Measurements from ENCODE around the gene FAM98B. TPM values are rescaled to one million over a fixed set of nuclear protein-coding genes. Genes with fewer than 3 reads are reported as not detected.

The FAM98B gene
- total RNA-seq, 1 donor from 2014 or later = 9.0 TPM

DNA sequence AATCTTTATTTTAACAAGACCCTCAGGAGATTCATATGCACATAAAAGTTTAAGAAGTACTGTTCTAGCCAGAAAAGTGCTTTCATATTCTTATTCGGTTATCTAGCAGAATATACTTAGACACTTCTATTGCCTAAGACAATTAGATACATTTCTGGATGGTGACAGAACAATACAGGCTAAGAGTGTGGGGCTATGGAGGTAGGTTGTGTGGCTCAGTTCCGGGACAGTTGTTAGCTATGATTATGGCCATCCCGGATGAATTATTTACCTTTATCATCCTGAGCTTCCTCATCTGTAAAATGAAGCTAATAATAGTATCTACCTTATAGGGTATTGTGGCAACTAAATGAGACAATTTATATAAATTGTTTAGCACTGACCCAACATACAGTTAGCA is 6.6 kb downstream of the FAM98B start:
- no peak for DNase-seq (ENCODE audit: extremely low read depth, low read depth, low spot score)

DNA sequence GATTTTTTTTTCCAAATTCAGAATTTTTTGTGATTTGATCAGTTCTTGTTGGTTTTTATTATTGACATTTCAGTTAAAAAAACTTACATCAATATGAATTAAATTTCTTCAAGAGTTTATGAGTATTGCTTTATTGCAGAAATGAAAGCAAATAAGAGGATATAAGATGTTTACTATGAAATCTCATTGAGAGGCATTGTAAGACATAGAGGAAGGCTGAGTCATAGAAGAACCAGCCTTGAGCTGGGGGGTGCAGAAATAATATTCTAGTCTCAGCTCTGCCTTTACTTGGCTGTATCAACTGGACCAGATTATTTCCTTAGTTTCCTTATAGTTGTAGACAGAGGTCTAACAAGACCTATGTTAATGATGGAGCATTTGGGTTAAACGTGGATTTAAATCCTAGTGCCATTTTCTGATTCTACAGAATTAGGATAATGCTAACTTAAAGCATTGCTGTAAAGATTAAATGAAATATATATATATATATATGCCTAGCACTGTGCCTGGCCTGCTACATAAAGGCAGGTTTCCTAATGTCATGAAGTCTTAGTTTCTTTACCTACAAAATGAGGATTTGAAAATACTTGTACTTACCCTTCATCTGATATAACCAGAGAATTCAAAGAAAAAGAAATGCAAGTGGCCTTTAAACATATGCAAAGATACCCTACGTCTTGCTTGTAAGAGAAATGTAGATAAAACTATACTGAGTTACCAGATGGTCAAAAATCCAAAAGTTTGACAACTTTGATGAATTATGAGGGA is 7.3 kb downstream of the FAM98B start:
- no peak for DNase-seq (ENCODE audit: extremely low read depth, low read depth, low spot score)

DNA sequence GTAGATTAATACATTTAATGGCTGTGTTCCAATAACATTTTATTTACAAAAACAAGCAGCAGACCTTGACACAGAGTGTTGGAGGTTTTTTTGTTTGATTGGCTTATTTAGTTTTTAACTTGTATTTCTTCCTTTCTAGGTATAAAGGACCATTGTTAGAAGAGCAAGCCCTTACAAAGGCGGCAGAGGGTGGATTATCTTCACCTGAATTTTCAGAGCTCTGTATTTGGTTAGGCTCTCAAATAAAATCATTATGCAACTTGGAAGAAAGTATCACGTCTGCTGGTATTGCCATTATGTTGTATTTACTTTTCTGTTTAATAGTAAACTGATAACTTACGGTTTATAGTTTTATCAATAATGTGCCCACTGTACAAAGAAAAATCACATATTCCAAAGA is 10.0 kb downstream of the FAM98B start:
- no peak for DNase-seq (ENCODE audit: extremely low read depth, low read depth, low spot score)

DNA sequence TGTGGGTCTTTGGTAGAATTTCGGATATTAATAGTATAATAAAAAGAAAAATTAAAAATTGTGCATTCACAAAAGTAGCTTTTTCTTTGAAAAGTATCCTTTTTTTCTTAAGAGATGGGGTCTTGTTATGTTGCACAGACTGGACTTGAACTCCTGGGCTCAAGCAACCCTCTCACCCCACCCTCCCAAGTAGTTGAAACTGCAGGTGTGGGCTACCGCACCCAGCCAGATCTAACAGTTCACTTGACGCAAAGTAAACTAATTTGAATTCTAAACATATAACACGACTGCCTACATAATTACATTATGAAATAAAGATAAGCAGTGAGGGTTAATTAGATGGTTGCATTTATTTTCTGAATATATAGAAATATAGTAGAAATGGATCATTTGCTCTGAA is 10.7 kb downstream of the FAM98B start:
- DNase-seq (ENCODE audit: extremely low read depth, low read depth, low spot score) = no peak

DNA sequence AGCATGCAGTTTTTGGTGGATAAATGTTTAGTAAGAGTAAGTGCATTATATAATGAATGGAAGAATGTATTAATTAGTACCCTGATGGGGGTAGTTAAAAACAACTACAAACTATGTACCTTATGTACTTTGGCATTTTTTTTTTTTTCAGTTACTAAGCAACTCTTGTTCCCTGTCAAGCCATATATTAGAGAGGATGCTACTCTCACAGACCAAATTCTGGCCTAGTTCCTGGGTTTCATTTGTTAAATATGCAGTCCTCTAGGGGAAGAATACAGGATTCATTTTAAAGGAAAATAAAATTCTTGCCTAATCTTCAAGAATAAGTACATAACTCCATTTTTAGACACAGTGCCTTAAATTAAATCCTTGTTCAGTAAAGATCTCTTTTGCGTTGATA is 16.9 kb downstream of the FAM98B start:
- no peak for DNase-seq (ENCODE audit: extremely low read depth, low read depth, low spot score)

DNA sequence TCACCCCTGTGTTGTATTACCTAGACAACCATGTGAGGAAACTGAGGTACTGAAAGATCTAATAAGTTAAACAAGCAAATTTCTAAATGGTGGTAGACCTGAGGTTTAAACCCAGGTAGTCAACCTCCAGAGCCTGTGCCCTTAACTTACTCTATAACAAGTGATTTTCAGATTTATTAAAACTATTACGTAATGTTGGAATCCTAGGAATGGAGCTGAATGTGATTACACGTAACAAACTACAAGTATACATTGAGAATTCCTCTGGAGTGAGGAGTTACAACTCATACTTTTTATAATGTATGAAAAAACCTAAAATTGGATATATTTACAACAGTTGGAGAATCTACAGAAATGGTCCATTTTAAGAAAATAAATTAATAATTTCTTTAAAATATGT is 18.0 kb downstream of the FAM98B start:
- no peak for DNase-seq (ENCODE audit: extremely low read depth, low read depth, low spot score)

DNA sequence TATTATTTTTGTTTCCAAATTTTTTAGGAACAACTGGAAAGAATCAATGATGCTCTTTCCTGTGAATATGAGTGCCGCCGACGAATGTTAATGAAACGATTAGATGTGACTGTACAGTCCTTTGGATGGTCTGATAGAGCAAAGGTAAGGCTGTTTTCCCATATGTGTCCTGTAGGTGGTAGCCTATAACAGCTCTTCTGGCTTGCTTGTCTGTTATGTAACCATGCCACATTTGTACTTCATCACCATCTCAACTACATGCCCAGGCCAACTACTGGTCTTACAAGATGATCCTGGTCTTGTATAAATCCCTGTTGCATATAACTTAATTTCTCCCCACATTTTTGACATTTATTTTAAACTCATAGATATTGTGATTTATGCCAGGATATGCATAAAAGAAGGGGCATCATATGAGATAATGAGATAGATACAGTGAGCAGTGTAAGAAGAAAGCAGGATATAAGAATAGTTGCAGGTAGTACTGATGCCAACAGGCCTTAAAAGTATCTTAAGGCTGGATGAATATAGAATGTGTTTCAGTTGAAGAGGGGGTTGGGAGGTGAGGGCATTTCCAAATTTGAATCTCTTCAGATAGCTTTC is 20.3 kb downstream of the FAM98B start:
- no peak for DNase-seq (ENCODE audit: extremely low read depth, low read depth, low spot score)

DNA sequence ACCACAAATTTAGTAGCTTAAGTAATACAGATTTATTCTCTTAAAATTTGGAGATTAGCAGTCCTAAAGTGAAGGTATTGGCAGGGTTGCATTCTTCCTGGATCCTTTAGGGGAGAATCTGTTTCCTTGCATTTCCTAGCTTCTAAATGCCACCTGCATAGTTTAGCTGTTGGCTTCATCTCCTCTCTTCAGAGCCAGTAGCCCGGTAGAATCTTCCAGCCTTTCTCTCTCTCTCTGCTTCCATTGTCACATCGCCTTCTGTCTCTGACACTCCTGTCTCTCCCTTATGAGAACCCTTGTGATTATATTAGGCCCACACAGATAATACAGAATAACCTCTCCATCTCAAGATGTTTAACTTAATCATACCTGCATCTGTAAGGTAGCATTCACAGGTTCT is 21.4 kb downstream of the FAM98B start:
- no peak for DNase-seq (ENCODE audit: extremely low read depth, low read depth, low spot score)

DNA sequence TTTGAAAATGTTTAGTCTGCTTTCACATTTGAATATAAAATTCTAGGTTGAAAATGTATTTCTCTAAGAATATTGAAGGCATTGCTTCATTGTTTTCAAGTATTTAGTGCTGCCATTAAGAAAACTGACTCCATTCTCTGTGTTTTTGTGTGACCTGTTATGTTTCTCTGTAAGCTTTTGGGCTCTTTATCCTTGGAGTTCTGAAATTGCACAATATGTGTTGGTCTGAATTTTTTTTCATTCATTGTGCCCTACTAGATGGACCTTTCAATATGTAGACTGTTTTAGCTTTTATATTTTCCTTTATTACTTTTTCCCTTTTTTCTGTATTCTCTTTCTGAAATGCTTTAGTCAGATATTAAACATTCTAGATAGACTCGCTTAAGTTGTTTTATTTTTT is 22.2 kb downstream of the FAM98B start:
- no peak for DNase-seq (ENCODE audit: extremely low read depth, low read depth, low spot score)

DNA sequence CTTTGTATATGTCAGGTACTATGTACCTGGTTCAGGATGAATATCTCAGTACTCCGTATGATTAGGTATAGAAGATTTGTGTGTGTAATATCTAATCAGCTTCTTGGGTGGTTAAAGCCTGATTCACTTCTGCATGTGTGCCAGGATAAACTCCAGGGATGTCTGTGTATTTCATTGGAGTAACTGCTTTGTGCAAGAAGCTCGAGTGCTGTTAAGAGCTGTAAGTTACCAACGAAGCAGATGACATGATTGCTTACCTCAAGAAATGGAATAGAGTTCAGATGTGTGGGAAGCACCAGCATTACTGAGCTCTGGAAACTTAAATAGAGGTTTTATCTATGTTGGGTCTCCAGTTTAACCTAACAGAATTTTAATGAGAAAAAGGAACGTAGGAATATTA is 23.7 kb downstream of the FAM98B start:
- DNase-seq (ENCODE audit: extremely low read depth, low read depth, low spot score) = no peak

DNA sequence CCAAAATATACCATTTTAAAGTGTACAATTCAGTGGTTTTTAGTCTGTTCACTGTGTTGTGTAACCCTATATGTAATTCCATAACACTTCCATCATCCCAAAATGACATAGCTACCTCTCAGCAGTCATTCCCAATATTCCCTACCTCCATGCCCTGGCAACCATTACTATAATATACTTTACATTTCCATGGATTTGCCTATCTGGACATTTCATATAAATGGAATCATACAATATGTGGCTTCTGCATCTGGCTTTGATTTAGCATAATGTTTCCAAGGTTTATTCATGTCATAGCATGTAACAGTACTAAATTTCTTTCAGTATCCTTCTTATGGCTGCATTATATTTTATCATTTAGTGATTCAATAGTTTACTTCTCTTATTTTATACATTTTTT is 25.3 kb downstream of the FAM98B start:
- no peak for DNase-seq (ENCODE audit: extremely low read depth, low read depth, low spot score)

DNA sequence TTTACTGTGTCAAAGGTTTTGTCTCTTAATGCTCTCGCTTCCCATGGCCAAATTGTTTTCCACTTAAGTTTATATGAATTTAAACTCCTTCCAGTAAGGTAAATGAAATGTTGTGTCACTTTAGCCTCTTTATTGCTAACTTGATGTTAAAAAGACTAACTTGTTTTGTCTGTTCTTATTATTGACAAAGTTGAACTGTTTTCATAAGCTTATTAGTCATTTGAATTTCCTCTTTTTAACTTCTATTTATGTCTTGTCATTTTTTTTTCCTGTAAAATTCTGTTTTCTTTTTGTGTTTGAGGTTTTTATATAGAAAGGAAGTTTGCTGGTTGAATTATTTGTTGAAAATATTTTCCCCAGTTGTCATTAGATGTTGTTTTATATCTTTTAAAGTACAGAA is 25.8 kb downstream of the FAM98B start:
- DNase-seq (ENCODE audit: extremely low read depth, low read depth, low spot score) = no peak

DNA sequence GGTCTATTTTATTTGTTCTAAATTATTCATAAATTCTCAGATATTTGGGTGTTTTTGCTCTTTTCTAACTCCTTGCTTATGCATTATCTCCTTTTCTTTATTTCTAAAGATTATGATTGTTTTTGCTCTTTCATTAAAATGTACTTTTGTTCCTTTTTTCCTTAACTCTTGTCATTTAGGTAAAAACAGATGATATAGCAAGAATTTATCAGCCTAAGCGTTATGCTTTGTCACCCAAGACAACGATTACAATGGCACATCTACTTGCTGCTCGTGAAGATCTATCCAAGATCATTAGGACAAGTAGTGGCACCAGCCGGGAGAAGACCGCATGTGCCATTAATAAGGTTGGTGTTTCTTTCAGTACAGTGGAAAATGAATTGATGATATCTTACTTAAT is 27.2 kb downstream of the FAM98B start:
- DNase-seq (ENCODE audit: extremely low read depth, low read depth, low spot score) = no peak

DNA sequence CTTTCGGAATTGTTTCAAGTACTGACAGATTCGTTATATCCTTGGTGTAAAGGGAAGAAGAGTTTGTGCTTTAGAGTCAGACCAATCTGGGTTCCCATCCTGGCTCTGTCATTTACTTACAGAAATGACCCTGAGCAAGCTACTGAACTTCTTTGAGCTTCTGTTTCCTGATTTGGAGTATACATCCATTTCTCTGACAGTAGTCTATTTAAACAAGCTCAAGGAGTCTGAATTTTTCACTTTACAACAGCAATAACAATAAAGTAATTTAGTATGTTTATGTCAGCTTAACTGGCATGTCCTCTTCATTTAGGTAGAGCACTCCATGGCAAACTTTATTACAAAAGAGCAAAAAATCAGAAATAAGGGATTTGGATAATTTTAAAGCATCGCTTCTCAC is 27.8 kb downstream of the FAM98B start:
- DNase-seq (ENCODE audit: extremely low read depth, low read depth, low spot score) = no peak

DNA sequence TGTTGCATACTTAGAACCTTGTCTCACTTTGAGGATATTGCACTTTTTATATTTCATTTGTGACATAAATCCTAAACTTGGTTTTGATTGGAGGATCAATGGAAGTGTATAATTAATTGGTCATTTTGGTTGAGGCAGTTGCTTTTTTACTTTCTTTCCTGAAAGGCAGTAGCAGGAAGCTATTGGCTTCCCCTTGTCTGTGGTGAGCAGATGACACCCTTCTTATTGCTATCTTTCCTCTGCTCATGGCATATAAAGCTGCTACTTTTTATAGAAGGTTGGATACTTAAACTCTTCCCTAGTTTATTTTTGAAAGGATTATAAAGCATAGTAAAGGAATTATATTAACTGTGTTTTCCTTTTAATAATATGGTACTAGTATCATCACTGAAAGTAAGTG is 28.6 kb downstream of the FAM98B start:
- DNase-seq (ENCODE audit: extremely low read depth, low read depth, low spot score) = no peak

DNA sequence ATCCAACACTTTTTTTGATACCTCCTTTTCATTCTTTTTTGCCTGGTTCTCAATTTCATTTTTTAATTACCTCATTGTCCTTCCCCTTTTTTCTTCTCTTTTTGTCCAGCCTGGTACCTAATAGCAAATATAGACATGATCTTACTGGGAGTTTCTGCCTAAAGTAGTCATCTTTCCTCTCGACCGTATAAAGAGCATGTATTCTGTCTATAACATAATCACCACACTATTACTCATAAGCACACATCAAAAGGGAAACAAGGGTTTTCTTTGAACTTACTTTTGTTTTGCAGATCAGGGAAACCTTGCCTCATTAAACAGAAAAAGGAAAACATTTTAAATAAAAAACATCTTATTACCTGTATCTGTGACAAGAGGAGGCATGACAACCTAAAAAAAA is 33.0 kb downstream of the FAM98B start:
- no peak for DNase-seq (ENCODE audit: extremely low read depth, low read depth, low spot score)

DNA sequence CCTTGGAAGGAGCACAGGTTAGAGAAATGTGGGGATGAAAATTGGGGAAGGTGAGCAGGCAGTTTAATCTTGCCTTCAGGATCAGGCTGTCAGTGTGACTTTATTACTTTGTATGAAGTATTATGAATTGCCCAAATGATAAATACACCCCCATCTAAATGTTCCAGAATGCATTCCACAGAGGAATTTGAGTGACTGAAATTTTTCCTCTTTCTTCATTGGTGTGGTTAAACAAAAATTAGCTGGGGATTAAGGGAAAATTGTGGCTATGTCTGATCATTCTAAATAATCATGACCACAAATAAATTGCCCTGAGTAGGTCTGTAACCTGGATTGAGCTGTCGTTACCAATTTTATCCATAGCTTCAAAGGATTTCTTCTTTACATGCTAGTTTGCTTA is 33.5 kb downstream of the FAM98B start:
- DNase-seq (ENCODE audit: extremely low read depth, low read depth, low spot score) = no peak

DNA sequence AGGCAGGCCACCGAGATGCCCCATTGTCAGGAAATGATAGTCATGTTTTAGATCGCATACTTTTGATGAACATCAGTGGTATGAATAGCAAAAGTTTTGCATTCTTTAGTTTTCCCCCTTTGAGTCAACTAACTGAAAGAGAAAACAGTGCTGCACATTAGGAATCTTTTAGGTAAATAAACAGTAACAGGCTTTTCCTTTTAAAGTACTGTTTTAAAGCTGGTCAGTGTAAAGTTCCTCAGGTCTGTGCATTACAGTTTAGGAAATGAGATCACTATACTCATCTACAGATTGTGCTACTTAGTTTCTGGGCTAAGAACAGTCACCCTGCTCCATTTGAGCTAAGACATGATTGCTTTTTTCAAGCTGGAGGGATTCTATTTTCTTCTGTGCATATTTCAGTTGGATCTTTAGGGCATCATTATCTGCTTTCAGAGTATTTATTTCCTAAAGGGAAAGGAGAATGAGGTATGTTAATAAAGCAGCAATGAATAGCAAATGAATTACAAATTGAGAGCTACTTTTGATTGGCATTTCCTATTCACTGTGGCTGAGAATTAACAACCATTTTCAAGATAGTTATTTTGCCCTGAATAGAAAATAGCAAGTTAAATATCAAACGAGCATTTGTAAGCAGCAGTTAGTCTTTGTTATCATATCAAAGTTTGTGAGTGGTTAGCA is 36.5 kb downstream of the FAM98B start:
- no peak for DNase-seq (ENCODE audit: extremely low read depth, low read depth, low spot score)

DNA sequence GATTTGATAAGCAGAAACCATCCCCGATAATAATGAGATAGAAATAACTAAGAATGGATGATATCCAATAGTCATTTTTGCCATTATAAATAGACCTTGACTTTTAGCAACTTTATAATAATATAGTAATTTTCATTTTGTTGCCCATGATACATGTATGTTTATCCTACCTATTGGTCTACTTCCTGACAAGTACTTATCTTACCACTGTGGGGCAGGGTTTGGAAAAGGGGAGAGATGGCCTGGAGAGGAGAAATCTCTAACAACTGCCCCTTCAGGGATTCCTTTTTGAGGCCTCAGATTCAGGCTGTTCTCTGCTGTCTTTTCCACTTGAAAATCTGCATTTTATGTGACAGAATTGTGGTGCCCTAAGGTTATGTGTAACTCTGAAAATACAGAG is 42.2 kb downstream of the FAM98B start:
- DNase-seq (ENCODE audit: extremely low read depth, low read depth, low spot score) = no peak

DNA sequence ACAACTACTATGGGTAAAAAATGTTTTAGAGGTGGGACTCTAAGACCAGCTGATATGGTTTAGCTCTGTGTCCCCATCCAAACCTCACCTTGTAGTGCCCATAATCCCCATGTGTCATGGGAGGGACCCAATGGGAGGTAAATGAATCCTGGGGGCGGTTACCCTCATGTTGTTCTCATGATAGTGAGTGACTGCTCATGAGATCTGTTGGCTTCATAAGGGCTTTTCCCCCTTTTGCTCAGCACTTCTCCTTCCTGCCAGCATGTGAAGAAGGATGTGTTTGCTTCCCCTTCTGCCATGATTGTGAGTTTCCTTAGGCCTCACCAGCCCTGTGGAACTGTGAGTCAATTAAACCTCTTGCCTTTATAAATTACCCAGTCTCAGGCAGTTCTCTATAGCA is 45.7 kb downstream of the FAM98B start:
- DNase-seq (ENCODE audit: extremely low read depth, low read depth, low spot score) = no peak

DNA sequence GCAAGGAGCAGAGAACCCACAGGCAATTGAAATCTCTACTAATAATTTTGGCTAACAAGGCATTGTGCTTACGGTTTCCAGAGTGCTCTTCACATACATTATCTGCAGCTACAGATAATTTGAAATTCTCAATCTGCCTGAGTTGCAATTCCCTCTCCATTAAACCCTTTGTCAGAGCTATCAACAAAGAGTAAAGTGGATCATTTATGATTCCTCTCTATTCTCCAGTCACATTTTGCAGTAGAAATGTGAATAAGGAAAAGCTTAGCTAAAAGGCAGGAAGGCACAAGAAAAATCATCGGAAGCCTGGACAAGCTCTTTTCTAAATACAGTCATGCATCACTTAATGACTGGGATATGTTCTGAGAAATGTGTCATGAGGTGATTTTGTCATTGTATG is 49.6 kb downstream of the FAM98B start:
- DNase-seq (ENCODE audit: extremely low read depth, low read depth, low spot score) = no peak

All from glomerular endothelial cell (primary cell).